Tibial nerve (tissue), 4 donors: Measurements from ENCODE around the gene INTS1. TPM values are rescaled to one million over a fixed set of nuclear protein-coding genes. Genes with fewer than 3 reads are reported as not detected.

Experiments used
- DNase-seq, 2 donors: peaks; one replicate each; pipeline ENCODE4 v3.0.0-alpha.2; 2019; ENCODE audit warnings: low spot score in 2 of 2
- H3K27ac ChIP-seq, 4 donors: fragments of 200-600 bp; sonication (generic) in 3 of 4; one replicate each; pipeline ENCODE4 v1.5.1; 2017 to 2019; ENCODE audit warnings: mild to moderate bottlenecking in 1 of 4
- H3K27me3 ChIP-seq, 2 donors: fragments of 200-600 bp; sonication (generic) in 1 of 2; one replicate each; pipeline versions ENCODE4 v1.5.1 to v1.6.0; 2017 to 2019
- H3K36me3 ChIP-seq, 3 donors: fragments of 200-600 bp; sonication (generic); one replicate each; pipeline ENCODE4 v1.5.1; 2018 to 2019
- H3K4me1 ChIP-seq, 4 donors: fragments of 200-600 bp; sonication (generic) in 3 of 4; one replicate each; pipeline ENCODE4 v1.5.1; 2017 to 2019
- H3K4me3 ChIP-seq, 4 donors: fragments of 200-600 bp; sonication (generic) in 3 of 4; one replicate each; pipeline ENCODE4 v1.5.1; 2017 to 2019; ENCODE audit warnings: mild to moderate bottlenecking in 1 of 4, moderate library complexity in 1 of 4
- H3K9me3 ChIP-seq, 4 donors: fragments of 200-600 bp; sonication (generic) in 3 of 4; one replicate each; pipeline ENCODE4 v1.5.1; 2017 to 2019
- EP300 ChIP-seq, 2 donors: sonication (generic); formaldehyde crosslinking; IDR thresholded peaks; one replicate each; pipeline ENCODE4 v1.6.1; 2017; ENCODE audit warnings: antibody characterized with exemption in 2 of 2, mild to moderate bottlenecking in 1 of 2
- POLR2A ChIP-seq, 2 donors: fragments of 450-650 bp; IDR thresholded peaks; one replicate each; pipeline ENCODE4 v1.6.1; 2017; ENCODE audit warnings: antibody characterized with exemption in 2 of 2, mild to moderate bottlenecking in 2 of 2, moderate library complexity in 2 of 2
- WGBS, 2 donors: methylation state at CpG; one replicate each; pipeline ENCODE4 v1.1.5; 2018; 5-methylcytosine and 5-hydroxymethylcytosine counted together
- total RNA-seq, 4 donors: library from RNA; depleted of rRNA; stranded (reverse); fragments of >200 nt; gene quantifications; one replicate each; pipeline ENCODE4 v1.1.0, GENCODE V29; 2016
- TF ChIP-seq, protein P1 (sequence below), 5 experiments: fragments of 200-600 bp in 3 of 5; fragments of 450-650 bp in 2 of 5; sonication (generic) in 3 of 5; IDR thresholded peaks; one replicate each; pipeline ENCODE4 v1.5.1; 2016 to 2019; ENCODE audit warnings: antibody characterized with exemption in 5 of 5, mild to moderate bottlenecking in 3 of 5, moderate library complexity in 2 of 5

The INTS1 gene
- total RNA-seq, 4 donors from 2014 or later, result 45.7 to 81.6 (median 52.3) TPM

DNA sequence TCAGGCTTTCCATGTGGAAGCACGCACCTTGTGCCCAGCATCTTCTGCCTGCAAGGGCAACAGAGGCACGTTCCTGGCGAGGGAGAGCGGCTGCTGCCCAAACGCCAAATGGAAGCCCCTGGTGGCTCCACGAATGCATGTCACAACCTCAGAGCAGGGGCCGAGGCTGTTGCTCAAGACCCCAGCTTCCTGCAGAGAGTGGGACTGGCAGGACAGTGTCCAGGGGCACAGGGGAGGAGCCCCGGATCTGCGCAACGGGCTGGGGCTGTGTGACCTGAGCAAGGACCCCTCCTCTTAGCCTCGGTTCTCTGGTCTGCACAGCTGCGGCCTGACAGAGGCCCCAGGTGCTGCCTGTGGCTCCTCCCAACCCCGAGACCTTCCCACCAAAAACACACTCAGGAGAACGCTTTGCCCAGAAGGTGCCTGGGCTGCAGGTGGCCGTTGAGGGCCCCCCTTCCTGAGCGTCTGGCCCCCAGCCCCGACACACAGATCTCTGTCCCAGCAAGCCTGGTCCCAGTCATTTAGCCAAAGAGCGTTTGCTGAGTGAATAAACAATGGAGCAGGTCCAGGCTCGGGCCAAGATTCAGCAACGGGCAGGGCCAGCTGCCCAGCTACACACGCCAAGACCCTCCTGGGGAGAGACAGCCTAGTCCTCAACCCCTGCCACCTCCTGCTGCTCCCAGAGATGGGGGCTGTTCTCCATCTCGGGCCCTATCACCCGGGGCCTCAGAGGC is 46.1 kb downstream of the INTS1 start:
- Histone ChIP-seq H3K27me3 (no peaks in the 10 kb centered on the region), H3K36me3 (no peaks in the 10 kb centered on the region), H3K4me1 (peaks cover 0 to 94% (median 76%) of the 10 kb centered on the region in 4 donors), H3K9me3 (no peaks in the 10 kb centered on the region), H3K4me3 (peak overlapping the region; percentile 78 to 98 (median 88)), H3K27ac (peak overlapping the region; percentile 49 to 94 (median 86))
- WGBS, 2 donors, result 19 to 24% methylated on average over 7 to 21 of the region's 23 CpGs
- DNase-seq, result no peak
- TF ChIP-seq EP300 (IDR thresholded peaks at IDR 0.05) (no peak), POLR2A (IDR thresholded peaks at IDR 0.05) (no peak)
- TF ChIP-seq, protein P1, sequence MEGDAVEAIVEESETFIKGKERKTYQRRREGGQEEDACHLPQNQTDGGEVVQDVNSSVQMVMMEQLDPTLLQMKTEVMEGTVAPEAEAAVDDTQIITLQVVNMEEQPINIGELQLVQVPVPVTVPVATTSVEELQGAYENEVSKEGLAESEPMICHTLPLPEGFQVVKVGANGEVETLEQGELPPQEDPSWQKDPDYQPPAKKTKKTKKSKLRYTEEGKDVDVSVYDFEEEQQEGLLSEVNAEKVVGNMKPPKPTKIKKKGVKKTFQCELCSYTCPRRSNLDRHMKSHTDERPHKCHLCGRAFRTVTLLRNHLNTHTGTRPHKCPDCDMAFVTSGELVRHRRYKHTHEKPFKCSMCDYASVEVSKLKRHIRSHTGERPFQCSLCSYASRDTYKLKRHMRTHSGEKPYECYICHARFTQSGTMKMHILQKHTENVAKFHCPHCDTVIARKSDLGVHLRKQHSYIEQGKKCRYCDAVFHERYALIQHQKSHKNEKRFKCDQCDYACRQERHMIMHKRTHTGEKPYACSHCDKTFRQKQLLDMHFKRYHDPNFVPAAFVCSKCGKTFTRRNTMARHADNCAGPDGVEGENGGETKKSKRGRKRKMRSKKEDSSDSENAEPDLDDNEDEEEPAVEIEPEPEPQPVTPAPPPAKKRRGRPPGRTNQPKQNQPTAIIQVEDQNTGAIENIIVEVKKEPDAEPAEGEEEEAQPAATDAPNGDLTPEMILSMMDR (IDR thresholded peaks at IDR 0.05), result no peak

DNA sequence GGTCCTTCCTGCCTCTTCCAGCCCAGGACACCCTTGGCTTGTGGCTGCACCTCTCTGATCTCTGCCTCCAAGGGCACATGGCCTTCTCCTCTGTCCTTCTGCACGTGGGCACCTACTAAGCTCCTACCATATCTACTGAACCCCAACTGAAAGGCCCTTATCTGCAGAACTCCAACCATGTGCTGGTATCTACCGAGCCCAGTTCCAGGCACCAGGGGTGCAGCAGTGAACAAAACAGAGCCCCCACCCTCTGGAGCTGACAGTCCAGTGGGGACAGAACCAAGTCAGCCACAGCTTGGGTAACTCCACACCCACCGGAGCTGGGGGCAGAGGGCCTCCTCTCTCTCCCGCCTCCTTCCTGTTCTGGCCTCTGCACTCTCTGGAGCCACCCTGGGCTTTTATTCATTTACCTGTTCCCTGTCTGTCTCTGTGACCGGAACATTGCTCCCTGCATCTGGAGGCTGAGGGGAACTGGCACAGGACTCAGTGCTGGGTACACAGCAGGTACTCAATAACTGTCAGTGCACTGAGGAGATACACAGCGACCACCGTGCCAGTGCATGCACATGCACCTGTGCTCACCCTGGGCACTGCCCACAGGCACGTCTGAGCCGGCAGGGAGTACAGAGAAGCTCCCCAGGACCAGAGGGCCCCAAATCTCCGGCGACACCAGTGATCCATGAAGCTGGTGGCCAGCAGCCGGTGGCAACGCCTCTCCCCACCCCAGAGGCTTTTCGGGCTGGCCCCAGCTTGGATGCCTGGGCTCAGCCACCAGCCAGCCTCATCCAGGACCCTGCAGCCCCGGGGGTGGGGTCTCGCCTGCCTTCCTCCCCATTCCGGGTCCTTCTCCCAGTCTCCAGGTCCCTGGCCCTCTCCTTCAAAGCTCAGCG is 46.9 kb downstream of the INTS1 start:
- peaks cover 0 to 94% (median 77%) of the 10 kb centered on the region in 4 donors for H3K4me1 ChIP-seq
- peak overlapping the region in 3 of 4 donors; percentile 82 to 94 (median 91) for H3K27ac ChIP-seq
- DNase-seq, result no peak
- H3K4me3 ChIP-seq, result peak overlapping the region; percentile 78 to 98 (median 88)
- 40 to 58% methylated on average over 12 to 18 of the region's 18 CpGs for WGBS, 2 donors
- TF ChIP-seq, protein P1 (IDR thresholded peaks at IDR 0.05), result no peak
- TF ChIP-seq EP300 (IDR thresholded peaks at IDR 0.05) (no peak), POLR2A (IDR thresholded peaks at IDR 0.05) (no peak)
- no peaks in the 10 kb centered on the region for H3K36me3 ChIP-seq
- H3K27me3 ChIP-seq, result no peaks in the 10 kb centered on the region
- H3K9me3 ChIP-seq, result no peaks in the 10 kb centered on the region

DNA sequence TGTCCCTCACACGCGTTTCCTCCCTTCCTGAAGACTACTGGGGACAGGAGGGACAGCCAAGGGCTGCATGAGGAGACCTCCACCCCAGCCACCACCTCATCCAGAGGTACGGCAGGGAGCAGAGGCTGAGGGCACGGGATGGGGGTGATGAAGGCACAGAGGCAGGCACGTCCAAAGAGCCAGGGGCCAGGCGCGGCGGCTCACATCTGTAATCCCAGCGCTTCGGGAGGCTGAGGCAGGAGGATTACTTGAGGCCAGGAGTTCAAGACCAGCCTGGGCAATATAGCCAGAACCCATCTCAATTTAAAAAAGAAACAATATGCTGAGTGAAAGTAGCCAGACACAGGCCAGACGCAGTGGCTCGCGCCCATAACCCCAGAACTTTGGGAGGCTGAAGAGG is 48.2 kb downstream of the INTS1 start:
- peak overlapping the region in 3 of 4 donors; percentile 70 to 91 (median 83) for H3K27ac ChIP-seq
- no peaks in the 10 kb centered on the region for H3K9me3 ChIP-seq
- WGBS, 2 donors, result 64 to 75% methylated on average over 13 of the region's 13 CpGs
- H3K4me3 ChIP-seq, result peak overlapping the region in 2 of 4 donors; percentile 17 to 34
- H3K27me3 ChIP-seq, result no peaks in the 10 kb centered on the region
- TF ChIP-seq POLR2A (IDR thresholded peaks at IDR 0.05) (no peak), EP300 (IDR thresholded peaks at IDR 0.05) (no peak)
- TF ChIP-seq, protein P1 (IDR thresholded peaks at IDR 0.05), result no peak
- DNase-seq, result no peak
- H3K4me1 ChIP-seq, result peaks cover 0 to 94% (median 76%) of the 10 kb centered on the region in 4 donors
- no peaks in the 10 kb centered on the region for H3K36me3 ChIP-seq

DNA sequence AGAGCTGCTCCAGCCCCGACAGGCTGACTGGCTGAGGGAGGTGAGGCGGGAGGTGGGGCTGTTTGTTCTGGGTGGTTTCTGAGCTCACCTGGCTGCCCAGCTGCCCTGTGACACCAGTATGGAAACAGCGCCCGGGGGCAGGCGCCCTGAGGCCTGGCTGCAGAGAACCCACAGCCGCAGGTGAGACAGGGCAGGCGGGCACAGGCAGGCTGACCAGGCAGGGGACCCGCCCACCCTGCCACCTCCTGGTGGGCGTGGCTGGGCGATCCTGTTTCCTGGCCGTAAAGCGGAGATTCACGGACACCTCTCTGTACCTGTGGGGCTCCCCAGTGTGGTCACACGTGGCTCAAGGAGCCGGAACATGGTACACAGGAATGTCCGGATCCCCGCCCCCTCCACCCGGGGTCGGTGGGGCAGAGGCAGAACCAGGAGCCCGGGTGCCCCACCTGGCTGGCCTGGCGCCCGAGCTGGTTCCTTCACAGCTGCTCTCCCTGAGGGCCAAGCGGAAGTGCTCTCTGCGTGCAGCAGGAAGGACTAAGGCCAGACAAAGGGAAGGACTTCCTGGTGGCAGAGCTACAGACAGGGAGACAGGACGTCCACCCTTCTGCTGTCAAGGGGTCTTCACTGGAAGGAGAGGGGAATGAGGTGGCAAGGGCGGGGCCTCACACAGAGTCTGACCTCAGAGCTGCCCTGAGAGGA is 48.8 kb downstream of the INTS1 start:
- TF ChIP-seq POLR2A (IDR thresholded peaks at IDR 0.05) (no peak), EP300 (IDR thresholded peaks at IDR 0.05) (no peak)
- TF ChIP-seq, protein P1 (IDR thresholded peaks at IDR 0.05), result no peak
- Histone ChIP-seq H3K4me3 (peak overlapping the region in 3 of 4 donors; percentile 17 to 34 (median 20)), H3K36me3 (no peaks in the 10 kb centered on the region), H3K9me3 (no peaks in the 10 kb centered on the region), H3K4me1 (peaks cover 0 to 94% (median 76%) of the 10 kb centered on the region in 4 donors), H3K27ac (peak overlapping the region; percentile 68 to 91 (median 76)), H3K27me3 (no peaks in the 10 kb centered on the region)
- 46 to 52% methylated on average over 19 to 22 of the region's 26 CpGs for WGBS, 2 donors
- DNase-seq, result no peak
